Measurements from ENCODE around the gene POC1B.

POC1B gene

DNA sequence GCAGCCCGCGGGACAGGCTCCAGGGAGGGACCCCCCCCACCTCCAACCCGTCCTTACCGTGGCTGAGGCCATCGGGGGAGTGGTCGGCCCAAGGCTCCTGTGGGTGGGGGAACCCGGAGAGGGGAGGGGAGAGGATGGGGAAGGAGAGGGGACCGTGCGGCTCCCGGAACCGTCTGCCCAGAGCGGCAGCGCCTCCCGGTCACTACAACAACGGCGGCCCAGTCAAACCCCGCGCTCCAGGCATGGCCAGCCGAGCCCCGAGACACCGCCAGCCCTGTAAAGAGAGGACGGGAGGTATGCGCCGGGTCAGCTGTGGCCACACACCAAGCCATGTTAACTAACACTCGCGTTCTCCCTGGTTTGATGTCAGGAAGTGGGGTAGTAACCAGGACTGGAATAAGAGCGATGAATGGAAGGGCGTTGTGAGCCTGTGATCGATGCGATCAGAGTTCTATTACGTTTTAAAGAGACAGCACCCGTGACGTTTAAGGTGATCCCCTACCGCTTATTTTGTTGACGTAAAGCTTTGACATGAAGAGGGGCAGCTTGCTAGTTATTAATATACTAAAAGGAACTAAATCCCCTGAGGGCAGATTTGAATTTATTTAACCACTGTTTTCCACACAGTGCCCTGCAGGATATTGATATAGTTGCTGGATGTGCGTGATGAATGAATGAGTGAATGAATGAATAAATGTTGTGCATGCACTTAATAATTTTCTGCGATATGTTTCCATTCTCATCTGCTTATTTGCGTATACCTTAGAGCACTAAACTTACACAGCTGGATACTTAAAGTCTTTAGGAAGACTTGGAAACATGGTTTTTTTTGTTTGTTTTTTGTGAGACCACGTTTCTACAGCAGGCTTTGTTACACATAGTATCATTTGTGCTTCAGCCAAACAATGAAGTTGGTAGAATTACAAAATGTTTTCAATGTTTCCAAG is at the start of gene POC1B:
TSS of gene POC1B (minus strand) at position 224 of the 947 bp plus-strand sequence. CDS start at position 72, 152 bp downstream.
- peak; percentile 90 for DNase-seq (ENCODE audit: low spot score)

DNA sequence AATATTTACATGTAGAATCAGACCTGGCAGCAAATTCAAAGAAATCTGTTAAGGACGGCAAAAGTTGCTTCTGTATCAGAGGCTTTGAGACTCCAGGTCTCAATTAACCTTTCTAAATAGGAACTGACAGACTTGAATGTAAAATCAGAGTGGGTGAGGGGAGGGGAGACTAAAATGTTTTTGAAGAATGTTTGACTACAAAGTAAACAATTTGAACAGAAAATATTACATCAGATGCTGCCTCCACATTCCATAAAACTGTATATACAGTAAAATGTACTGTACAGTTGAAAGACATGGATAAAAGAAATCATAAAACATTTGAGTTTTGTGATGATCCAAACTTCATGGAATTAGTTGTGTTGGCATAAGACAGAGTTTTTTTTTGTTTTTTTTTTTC is 49.5 kb upstream of the POC1B start:
- DNase-seq (ENCODE audit: low spot score) = no peak

GRCh38 chr12:89574736-89575208 is 48.9 kb upstream of the POC1B start:
- no peak for DNase-seq (ENCODE audit: low spot score)

- no peak for DNase-seq (ENCODE audit: low spot score)
These were observed 47.4 kb upstream of the POC1B start for GRCh38 chr12:89573051-89573810.

DNA sequence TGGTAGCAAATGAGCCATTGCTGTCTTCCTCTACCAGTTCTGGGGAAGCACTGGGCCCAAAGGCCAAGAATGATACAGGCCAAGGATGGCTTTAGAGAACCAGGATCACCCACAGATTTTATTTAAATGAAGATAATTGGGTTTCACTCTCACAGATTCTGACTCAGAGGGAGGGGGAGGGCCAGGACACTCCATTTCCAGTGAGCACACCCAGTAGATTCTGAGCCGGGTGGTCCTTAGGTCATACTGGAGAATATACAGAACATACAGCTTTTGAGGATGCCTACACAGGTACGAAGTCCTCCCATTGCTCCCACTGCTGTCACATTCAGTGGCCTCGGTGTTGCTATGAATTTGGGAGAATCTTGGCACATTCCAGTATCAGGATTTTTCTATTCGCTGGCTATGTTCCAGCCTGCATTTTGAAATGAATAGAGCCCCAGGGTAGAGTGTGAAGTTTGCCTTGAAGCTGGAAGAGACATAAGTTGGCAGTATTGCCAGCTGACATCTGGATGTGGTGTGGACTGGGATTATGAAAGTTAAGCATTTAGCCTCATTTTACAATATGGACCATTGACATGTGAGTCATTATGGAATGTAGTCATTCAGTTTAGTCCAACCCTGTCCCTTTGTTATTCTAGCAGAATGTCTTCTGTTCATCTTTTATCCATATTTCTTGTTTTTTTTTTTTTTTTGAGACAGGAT is 45.8 kb upstream of the POC1B start:
- DNase-seq (ENCODE audit: low spot score) = no peak

- no peak for DNase-seq (ENCODE audit: low spot score)
These were observed 42.6 kb upstream of the POC1B start for GRCh38 chr12:89568484-89568883.

- DNase-seq (ENCODE audit: low spot score) = no peak
These were observed 41.9 kb upstream of the POC1B start for GRCh38 chr12:89567691-89568239.

- DNase-seq (ENCODE audit: low spot score) = no peak
These were observed 40.8 kb upstream of the POC1B start for GRCh38 chr12:89566615-89567014.

DNA sequence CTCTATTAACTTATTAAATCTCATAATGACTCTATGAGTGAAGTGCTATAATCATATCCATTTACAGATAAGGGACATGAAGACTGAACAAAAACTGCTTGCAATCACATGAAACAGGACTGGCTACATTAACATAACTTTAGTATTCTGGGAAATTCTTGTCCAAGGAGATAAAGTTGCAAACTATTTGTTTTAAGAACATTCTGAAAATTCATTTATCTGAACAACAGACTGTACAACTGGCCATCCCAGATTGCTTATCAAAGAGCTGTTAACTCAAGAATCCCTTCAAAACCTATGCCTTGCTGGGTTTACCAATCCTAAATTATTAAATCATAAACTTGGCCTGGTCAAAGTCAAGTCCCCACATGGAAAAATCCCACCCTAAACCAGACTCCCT is 39.2 kb upstream of the POC1B start:
- no peak for DNase-seq (ENCODE audit: low spot score)

DNA sequence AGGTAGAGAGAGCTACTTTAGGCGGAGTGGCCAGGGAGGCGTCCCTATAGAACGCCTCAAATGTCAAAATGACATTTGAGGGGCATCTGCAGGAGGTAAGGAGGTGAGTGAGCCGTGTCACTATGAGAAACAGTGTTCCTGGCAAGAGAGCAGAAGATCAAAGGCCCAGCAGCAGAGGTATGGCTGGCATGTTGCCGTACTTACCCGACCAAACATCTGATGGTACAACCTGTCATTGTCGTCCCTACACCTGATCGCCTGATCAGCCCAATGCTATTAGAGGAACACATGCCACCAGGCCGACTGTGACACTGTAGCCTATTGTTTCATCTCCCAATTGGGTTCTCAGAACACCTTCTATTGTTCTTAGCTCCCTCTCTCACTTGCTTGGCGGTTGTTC is 33.9 kb upstream of the POC1B start:
- no peak for DNase-seq (ENCODE audit: low spot score)

DNA sequence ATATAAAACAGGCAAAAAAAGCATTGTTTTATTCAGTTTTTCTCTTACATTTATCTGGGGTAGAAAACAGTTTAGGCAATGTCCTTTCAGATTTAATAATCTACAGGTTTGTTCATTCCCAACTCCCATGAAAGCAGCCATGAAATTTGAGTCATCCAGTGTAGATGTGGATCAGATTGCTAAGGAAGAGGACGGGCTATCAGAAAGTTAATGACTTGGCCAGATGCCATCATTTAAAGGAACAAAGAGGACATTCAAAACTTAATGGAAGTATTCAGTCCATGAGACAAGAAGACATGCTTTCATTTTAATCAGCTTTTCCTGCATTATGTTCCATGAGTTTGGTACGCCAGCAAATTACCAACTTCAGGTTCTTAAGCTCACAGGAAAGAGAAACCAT is 31.1 kb upstream of the POC1B start:
- DNase-seq (ENCODE audit: low spot score) = no peak

- DNase-seq (ENCODE audit: low spot score) = no peak
These were observed 26.5 kb upstream of the POC1B start for GRCh38 chr12:89552376-89552775.

- no peak for DNase-seq (ENCODE audit: low spot score)
These were observed 25.9 kb upstream of the POC1B start for GRCh38 chr12:89551747-89552146.

- no peak for DNase-seq (ENCODE audit: low spot score)
These were observed 21.3 kb upstream of the POC1B start for GRCh38 chr12:89547101-89547500.

DNA sequence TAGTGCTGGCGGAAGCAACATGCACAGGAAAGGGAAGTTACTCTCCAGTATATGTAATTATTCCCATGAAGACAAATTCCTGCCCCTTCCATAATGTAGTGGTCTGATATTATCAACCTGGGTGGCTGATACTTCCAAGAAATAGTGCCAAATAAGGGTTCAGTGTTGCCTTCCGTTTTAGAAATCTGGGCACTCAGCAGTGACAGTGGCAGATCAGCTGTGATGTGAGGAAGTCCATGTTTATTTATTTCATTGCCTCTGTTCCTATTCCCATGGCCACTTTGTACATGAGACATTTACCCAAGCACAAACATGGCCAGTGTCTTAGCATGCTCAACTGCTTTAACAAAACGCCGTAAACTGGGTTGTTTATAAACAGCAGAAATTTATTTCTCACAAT is 20.3 kb upstream of the POC1B start:
- DNase-seq (ENCODE audit: low spot score) = no peak

DNA sequence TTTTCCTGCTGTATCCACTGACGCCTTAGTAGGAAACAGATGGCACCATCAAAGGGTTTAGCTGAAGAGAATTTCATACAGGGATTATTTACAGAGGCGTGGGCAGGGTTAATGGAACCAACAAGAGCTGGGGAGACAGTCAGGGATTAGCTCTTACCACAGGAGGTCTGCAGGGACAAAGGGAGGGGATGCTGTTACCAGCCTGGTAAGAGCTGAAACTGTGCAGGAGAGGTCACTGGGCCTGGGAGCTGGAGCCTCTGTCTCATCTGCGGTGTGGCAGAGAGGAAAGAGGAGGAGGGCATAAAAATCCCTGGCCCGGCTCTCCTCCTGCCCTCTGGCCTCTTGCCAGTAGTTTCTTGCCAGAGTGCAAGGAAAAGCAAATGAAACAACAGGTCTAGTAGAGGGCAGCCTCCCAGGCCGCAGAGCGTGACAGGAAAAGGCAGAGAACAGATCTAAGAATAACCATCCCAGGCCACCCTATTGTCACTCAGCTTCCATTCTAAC is 18.9 kb upstream of the POC1B start:
- no peak for DNase-seq (ENCODE audit: low spot score)

DNA sequence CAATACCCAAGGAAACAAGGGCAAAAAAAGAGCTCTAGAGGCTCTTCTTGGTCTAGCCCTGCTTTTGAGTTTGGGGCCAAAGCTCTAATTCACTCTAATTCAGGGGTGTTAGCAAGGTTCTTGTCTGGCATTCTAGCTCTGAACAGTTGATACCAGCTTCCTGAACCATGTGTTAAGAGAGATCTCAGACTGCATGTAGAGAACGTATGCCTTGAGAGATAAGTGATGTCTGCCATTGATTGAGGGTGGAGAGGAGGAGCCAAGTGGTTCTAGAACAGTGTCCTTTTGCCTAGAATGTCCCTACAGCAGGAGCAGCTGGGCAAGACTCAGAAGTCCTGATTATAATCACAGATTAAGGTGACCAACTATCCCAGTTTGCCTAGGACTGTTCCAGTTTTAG is 18.2 kb upstream of the POC1B start:
- no peak for DNase-seq (ENCODE audit: low spot score)

GRCh38 chr12:89542912-89543592 is 17.2 kb upstream of the POC1B start:
- DNase-seq (ENCODE audit: low spot score) = no peak

- DNase-seq (ENCODE audit: low spot score) = no peak
These were observed 16.4 kb upstream of the POC1B start for GRCh38 chr12:89542236-89542635.

DNA sequence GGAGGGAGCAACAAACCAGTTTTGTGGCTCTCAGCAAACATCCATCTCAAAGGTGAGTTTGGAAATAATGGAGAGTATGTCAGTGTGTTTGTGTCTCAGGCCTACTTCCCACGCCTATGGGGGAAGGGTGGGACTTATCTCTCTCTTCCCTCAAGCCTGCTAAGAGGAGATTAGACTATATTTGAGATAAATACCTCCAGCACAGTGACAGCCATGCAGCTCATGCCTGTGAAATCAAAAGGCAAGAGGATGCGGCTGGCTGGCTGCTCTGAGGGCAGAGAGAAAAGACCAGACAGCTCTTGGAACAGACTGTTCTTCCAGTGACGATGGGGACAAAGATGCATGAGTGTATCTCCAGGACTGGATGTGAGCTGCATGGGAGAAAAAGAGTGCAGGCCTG is 14.7 kb upstream of the POC1B start:
- DNase-seq (ENCODE audit: low spot score) = no peak
